Stimulated activated memory B cell treated with anti-CD40 and anti-IgM and Interleukin-4, amounts not matched to agents 10 μg/mL and 1 μg/mL and 100 μg/mL, for 72 hours (primary cell): ENCODE measurements around the gene HMOX1.

ENCODE experiments used
- ATAC-seq: fragments of 150-1000 bp; cut with Tn5 transposase; 2 replicates; pipeline ENCODE4 v1.10.0; 2021
- H3K27ac Mint-ChIP-seq: one replicate; pipeline ENCODE4 v1.8.0; 2022; ENCODE audit warnings: mild to moderate bottlenecking, mixed read lengths
- H3K27me3 Mint-ChIP-seq: one replicate; pipeline ENCODE4 v1.8.0; 2022; ENCODE audit warnings: mixed read lengths
- H3K36me3 Mint-ChIP-seq: one replicate; pipeline ENCODE4 v1.8.0; 2022; ENCODE audit warnings: mixed read lengths
- H3K4me1 Mint-ChIP-seq: one replicate; pipeline ENCODE4 v1.8.0; 2022; ENCODE audit warnings: mixed read lengths
- H3K4me3 Mint-ChIP-seq: one replicate; pipeline ENCODE4 v1.8.0; 2022; ENCODE audit warnings: mild to moderate bottlenecking, moderate library complexity, mixed read lengths
- H3K9me3 Mint-ChIP-seq: one replicate; pipeline ENCODE4 v1.8.0; 2022; ENCODE audit warnings: mixed read lengths

Gene HMOX1

GRCh38 chr22:35346596-35347220, 34.2 kb upstream of the HMOX1 start:
- Mint-ChIP-seq H3K27me3 (no peaks in the 10 kb centered on the region), H3K9me3 (no peaks in the 10 kb centered on the region), H3K4me3 (no peak overlapping the region), H3K4me1 (peaks cover 32% of the 10 kb centered on the region), H3K36me3 (peaks cover 22% of the 10 kb centered on the region), H3K27ac (no peak overlapping the region)
- no peak for ATAC-seq

- Mint-ChIP-seq H3K4me3 (no peak overlapping the region), H3K36me3 (peaks cover 22% of the 10 kb centered on the region), H3K4me1 (peaks cover 38% of the 10 kb centered on the region), H3K27ac (peak overlapping the region; percentile 28), H3K9me3 (no peaks in the 10 kb centered on the region), H3K27me3 (no peaks in the 10 kb centered on the region)
- ATAC-seq: no peak
These were observed 33.4 kb upstream of the HMOX1 start for GRCh38 chr22:35347462-35347861.

GRCh38 chr22:35348026-35348590, 32.8 kb upstream of the HMOX1 start:
- Mint-ChIP-seq H3K4me1 (peaks cover 45% of the 10 kb centered on the region), H3K4me3 (no peak overlapping the region), H3K9me3 (no peaks in the 10 kb centered on the region), H3K27me3 (no peaks in the 10 kb centered on the region), H3K36me3 (peaks cover 22% of the 10 kb centered on the region), H3K27ac (peak overlapping the region; percentile 28)
- no peak for ATAC-seq

GRCh38 chr22:35348703-35349102, 32.2 kb upstream of the HMOX1 start:
- Mint-ChIP-seq H3K27me3 (no peaks in the 10 kb centered on the region), H3K4me1 (peaks cover 49% of the 10 kb centered on the region), H3K9me3 (no peaks in the 10 kb centered on the region), H3K36me3 (peaks cover 22% of the 10 kb centered on the region), H3K27ac (peak overlapping the region; percentile 93), H3K4me3 (no peak overlapping the region)
- ATAC-seq: no peak

GRCh38 chr22:35349368-35349703, 31.6 kb upstream of the HMOX1 start:
- H3K36me3 Mint-ChIP-seq: peaks cover 22% of the 10 kb centered on the region
- H3K4me3 Mint-ChIP-seq: peak overlapping the region; percentile 57

GRCh38 chr22:35349704-35350538, 31.0 kb upstream of the HMOX1 start:
- peak overlapping the region; percentile 57 for H3K4me3 Mint-ChIP-seq
- ATAC-seq: no peak
- H3K4me1 Mint-ChIP-seq: peaks cover 58% of the 10 kb centered on the region
- H3K27ac Mint-ChIP-seq: peak overlapping the region; percentile 93
- H3K9me3 Mint-ChIP-seq: no peaks in the 10 kb centered on the region
- H3K27me3 Mint-ChIP-seq: no peaks in the 10 kb centered on the region
- peaks cover 22% of the 10 kb centered on the region for H3K36me3 Mint-ChIP-seq

More at GRCh38 chr22:35349368-35349703, 31.6 kb upstream of the HMOX1 start:
- ATAC-seq: no peak
- Mint-ChIP-seq H3K4me1 (peaks cover 53% of the 10 kb centered on the region), H3K27ac (peak overlapping the region; percentile 93), H3K9me3 (no peaks in the 10 kb centered on the region), H3K27me3 (no peaks in the 10 kb centered on the region)

- Mint-ChIP-seq H3K27me3 (no peaks in the 10 kb centered on the region), H3K4me3 (peak overlapping the region; percentile 88), H3K9me3 (no peaks in the 10 kb centered on the region), H3K4me1 (peaks cover 63% of the 10 kb centered on the region), H3K36me3 (peaks cover 17% of the 10 kb centered on the region), H3K27ac (peak overlapping the region; percentile 93)
- peak; percentile 85 for ATAC-seq
These were observed 30.1 kb upstream of the HMOX1 start for GRCh38 chr22:35350539-35351503.

- peak; percentile 84 for ATAC-seq
- Mint-ChIP-seq H3K27ac (peak overlapping the region; percentile 93), H3K4me3 (peak overlapping the region; percentile 88), H3K9me3 (no peaks in the 10 kb centered on the region), H3K36me3 (peaks cover 11% of the 10 kb centered on the region), H3K27me3 (no peaks in the 10 kb centered on the region), H3K4me1 (peaks cover 71% of the 10 kb centered on the region)
These were observed 28.4 kb upstream of the HMOX1 start for GRCh38 chr22:35352214-35353111.

GRCh38 chr22:35353318-35353717, 27.6 kb upstream of the HMOX1 start:
- Mint-ChIP-seq H3K4me1 (peaks cover 78% of the 10 kb centered on the region), H3K9me3 (no peaks in the 10 kb centered on the region), H3K27ac (peak overlapping the region; percentile 93), H3K36me3 (peaks cover 5% of the 10 kb centered on the region), H3K4me3 (peak overlapping the region; percentile 88), H3K27me3 (no peaks in the 10 kb centered on the region)
- no peak for ATAC-seq

GRCh38 chr22:35354068-35354467, 26.8 kb upstream of the HMOX1 start:
- no peaks in the 10 kb centered on the region for H3K9me3 Mint-ChIP-seq
- H3K27me3 Mint-ChIP-seq: no peaks in the 10 kb centered on the region
- peaks cover 77% of the 10 kb centered on the region for H3K4me1 Mint-ChIP-seq
- peak overlapping the region; percentile 93 for H3K27ac Mint-ChIP-seq
- no peak for ATAC-seq
- H3K36me3 Mint-ChIP-seq: peaks cover 5% of the 10 kb centered on the region
- no peak overlapping the region for H3K4me3 Mint-ChIP-seq

- Mint-ChIP-seq H3K36me3 (no peaks in the 10 kb centered on the region), H3K9me3 (no peaks in the 10 kb centered on the region), H3K27me3 (no peaks in the 10 kb centered on the region), H3K27ac (peak overlapping the region; percentile 21), H3K4me1 (peaks cover 71% of the 10 kb centered on the region), H3K4me3 (no peak overlapping the region)
- ATAC-seq: no peak
These were observed 22.8 kb upstream of the HMOX1 start for GRCh38 chr22:35357883-35358621.

- Mint-ChIP-seq H3K36me3 (no peaks in the 10 kb centered on the region), H3K4me3 (no peak overlapping the region), H3K27ac (peak overlapping the region; percentile 66), H3K4me1 (peaks cover 60% of the 10 kb centered on the region), H3K9me3 (no peaks in the 10 kb centered on the region), H3K27me3 (no peaks in the 10 kb centered on the region)
- ATAC-seq: no peak
These were observed 21.4 kb upstream of the HMOX1 start for GRCh38 chr22:35359380-35360065.

- H3K36me3 Mint-ChIP-seq: no peaks in the 10 kb centered on the region
- ATAC-seq: no peak
- no peak overlapping the region for H3K4me3 Mint-ChIP-seq
- peaks cover 55% of the 10 kb centered on the region for H3K4me1 Mint-ChIP-seq
- no peaks in the 10 kb centered on the region for H3K9me3 Mint-ChIP-seq
- no peak overlapping the region for H3K27ac Mint-ChIP-seq
- no peaks in the 10 kb centered on the region for H3K27me3 Mint-ChIP-seq
These were observed 19.8 kb upstream of the HMOX1 start for GRCh38 chr22:35361001-35361558.
